Measurements from ENCODE around the gene BHLHE40.
"Not testable (repeated sequence)": the region's sequence is repeated elsewhere in the genome, so short reads cannot be mapped to it uniquely, and the experiment has no call there.

GRCh38 chr3:4967683-4968082, 11.6 kb upstream of the BHLHE40 start:
- TF ChIP-seq CTCF, EP300, POLR2A (IDR thresholded peaks at IDR 0.05): not testable (repeated sequence)

All from sigmoid colon (tissue), 4 donors.